ENCODE results near the gene GABRP. TPM values are rescaled to one million over a fixed set of nuclear protein-coding genes. Genes with fewer than 3 reads are reported as not detected.
"Not testable (repeated sequence)": the region's sequence is repeated elsewhere in the genome, so short reads cannot be mapped to it uniquely, and the experiment has no call there.

GABRP gene
- total and polyA plus RNA-seq, 3 experiments from 2014 or later, result not detected

- Histone ChIP-seq H3K4me3 (ENCODE audit: low read length) (no peak overlapping the region), H3K27me3 (ENCODE audit: insufficient read depth, low read length, poor library complexity, severe bottlenecking) (no peaks in the 10 kb centered on the region), H3K36me3 (ENCODE audit: insufficient read depth, low read length) (no peaks in the 10 kb centered on the region), H3K9me3 (ENCODE audit: low read length) (no peaks in the 10 kb centered on the region), H3K27ac (ENCODE audit: low read depth, low read length) (no peak overlapping the region), H3K4me1 (ENCODE audit: insufficient read depth, low read length) (no peaks in the 10 kb centered on the region)
- POLR2A ChIA-PET, result no interaction called here
- Mint-ChIP-seq H3K27ac (no peak overlapping the region), H3K4me1 (no peaks in the 10 kb centered on the region), H3K4me3 (no peak overlapping the region), H3K9me3 (peaks cover 0 to 2% (median 0%) of the 10 kb centered on the region in 5 donors), H3K36me3 (no peaks in the 10 kb centered on the region), H3K27me3 (peaks cover 12 to 30% of the 10 kb centered on the region in 2 donors)
- CTCF ChIA-PET, result no interaction called here
- DNase-seq, result no peak
Measured at GRCh38 chr5:170751631-170752030, 31.9 kb upstream of the GABRP start.

DNA sequence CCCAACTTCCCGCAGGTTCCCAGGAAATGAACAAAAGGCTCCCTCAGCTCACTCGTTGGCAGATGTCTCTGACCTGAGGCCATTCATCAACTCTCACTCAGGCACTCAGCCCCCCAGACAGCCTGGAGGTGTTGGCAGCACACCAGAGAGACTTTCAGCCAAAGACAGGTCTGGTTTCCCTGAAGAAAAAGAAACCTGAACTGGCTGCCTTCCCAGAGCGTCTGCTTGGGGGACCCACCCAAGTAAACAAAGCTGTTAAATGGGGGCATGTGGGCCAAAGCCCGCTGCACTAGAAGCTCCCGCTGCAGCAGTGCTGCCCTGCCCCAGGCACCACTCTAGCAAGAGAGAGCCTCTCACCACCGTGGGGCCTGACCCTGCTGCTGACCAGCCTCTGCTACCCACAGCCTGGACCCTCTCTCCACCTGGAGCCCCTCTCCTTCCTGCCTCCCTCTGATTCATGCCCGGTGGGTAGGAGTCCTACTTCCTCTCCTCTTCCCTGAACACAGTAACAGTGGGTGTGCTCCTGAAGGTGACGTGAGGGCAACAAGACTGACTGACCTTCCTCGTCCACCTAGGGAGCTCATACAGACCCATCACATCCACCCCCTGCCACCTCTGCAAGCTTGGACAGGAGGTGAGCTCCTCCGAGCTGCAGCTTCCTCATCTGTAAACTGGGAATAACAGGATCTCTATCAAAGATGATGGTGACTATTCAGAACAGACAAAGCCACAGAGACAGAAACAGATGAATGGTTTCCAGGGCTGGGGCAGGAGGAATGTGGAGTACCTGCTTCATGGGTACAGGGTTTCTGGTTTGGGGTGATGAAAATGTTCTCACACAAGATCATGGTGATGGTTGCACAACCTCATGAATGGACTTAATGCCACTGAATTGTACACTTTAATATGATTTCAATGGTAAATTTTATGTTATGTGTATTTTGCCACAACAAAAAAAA lies 31.0 kb upstream of the GABRP start:
- Histone ChIP-seq H3K4me3 (ENCODE audit: low read length) (no peak overlapping the region), H3K9me3 (ENCODE audit: low read length) (no peaks in the 10 kb centered on the region), H3K27ac (ENCODE audit: low read depth, low read length) (no peak overlapping the region), H3K4me1 (ENCODE audit: insufficient read depth, low read length) (no peaks in the 10 kb centered on the region), H3K36me3 (ENCODE audit: insufficient read depth, low read length) (no peaks in the 10 kb centered on the region), H3K27me3 (ENCODE audit: insufficient read depth, low read length, poor library complexity, severe bottlenecking) (no peaks in the 10 kb centered on the region)
- no peak overlapping the region for H3K4me3 Mint-ChIP-seq
- ChIA-PET CTCF (no interaction called here), POLR2A (no interaction called here)
- H3K27ac Mint-ChIP-seq, result no peak overlapping the region
- peaks cover 0 to 2% (median 0%) of the 10 kb centered on the region in 5 donors for H3K9me3 Mint-ChIP-seq
- DNase-seq, result no peak
- H3K27me3 Mint-ChIP-seq, result peaks cover 10 to 23% of the 10 kb centered on the region in 2 donors
- no peaks in the 10 kb centered on the region for H3K36me3 Mint-ChIP-seq
- H3K4me1 Mint-ChIP-seq, result no peaks in the 10 kb centered on the region

DNA sequence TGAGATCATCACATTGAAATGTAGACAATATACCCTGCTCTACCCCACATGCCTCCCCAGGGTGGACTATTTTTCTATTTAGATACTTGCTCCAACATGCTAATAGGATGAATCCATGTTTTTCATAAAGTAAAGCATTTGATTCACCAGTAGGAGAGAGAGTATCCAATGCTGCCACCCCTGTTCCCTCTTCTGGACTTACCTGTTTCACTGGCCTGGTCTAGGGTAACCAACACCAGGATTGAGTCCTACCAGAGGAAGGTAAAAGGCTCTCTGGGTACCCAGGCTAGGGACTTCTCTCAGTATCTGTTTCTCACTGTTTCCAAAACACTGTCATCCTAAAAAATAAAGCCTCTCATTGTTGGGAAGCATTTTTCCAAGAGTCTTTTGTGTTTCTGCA lies 30.2 kb upstream of the GABRP start:
- Mint-ChIP-seq H3K27ac (no peak overlapping the region), H3K9me3 (peaks cover 0 to 2% (median 0%) of the 10 kb centered on the region in 5 donors), H3K4me3 (no peak overlapping the region), H3K27me3 (peaks cover 9 to 16% of the 10 kb centered on the region in 2 donors), H3K36me3 (no peaks in the 10 kb centered on the region), H3K4me1 (no peaks in the 10 kb centered on the region)
- H3K9me3 ChIP-seq (ENCODE audit: low read length), result no peaks in the 10 kb centered on the region
- H3K27me3 ChIP-seq (ENCODE audit: insufficient read depth, low read length, poor library complexity, severe bottlenecking), result no peaks in the 10 kb centered on the region
- DNase-seq, result no peak
- POLR2A ChIA-PET, result no interaction called here
- no peak overlapping the region for H3K4me3 ChIP-seq (ENCODE audit: low read length)
- CTCF ChIA-PET, result no interaction called here
- no peaks in the 10 kb centered on the region for H3K36me3 ChIP-seq (ENCODE audit: insufficient read depth, low read length)
- no peaks in the 10 kb centered on the region for H3K4me1 ChIP-seq (ENCODE audit: insufficient read depth, low read length)
- H3K27ac ChIP-seq (ENCODE audit: low read depth, low read length), result no peak overlapping the region

GRCh38 chr5:170754508-170754907 lies 29.0 kb upstream of the GABRP start:
- H3K4me1 Mint-ChIP-seq; CTCF ChIA-PET; H3K27ac ChIP-seq (ENCODE audit: low read depth, low read length); H3K4me3 ChIP-seq (ENCODE audit: low read length); DNase-seq; H3K4me3 Mint-ChIP-seq; H3K9me3 ChIP-seq (ENCODE audit: low read length); H3K27me3 Mint-ChIP-seq; H3K27me3 ChIP-seq (ENCODE audit: insufficient read depth, low read length, poor library complexity, severe bottlenecking); H3K27ac Mint-ChIP-seq; POLR2A ChIA-PET; H3K36me3 ChIP-seq (ENCODE audit: insufficient read depth, low read length); H3K4me1 ChIP-seq (ENCODE audit: insufficient read depth, low read length); H3K9me3 Mint-ChIP-seq; H3K36me3 Mint-ChIP-seq: not testable (repeated sequence)

DNA sequence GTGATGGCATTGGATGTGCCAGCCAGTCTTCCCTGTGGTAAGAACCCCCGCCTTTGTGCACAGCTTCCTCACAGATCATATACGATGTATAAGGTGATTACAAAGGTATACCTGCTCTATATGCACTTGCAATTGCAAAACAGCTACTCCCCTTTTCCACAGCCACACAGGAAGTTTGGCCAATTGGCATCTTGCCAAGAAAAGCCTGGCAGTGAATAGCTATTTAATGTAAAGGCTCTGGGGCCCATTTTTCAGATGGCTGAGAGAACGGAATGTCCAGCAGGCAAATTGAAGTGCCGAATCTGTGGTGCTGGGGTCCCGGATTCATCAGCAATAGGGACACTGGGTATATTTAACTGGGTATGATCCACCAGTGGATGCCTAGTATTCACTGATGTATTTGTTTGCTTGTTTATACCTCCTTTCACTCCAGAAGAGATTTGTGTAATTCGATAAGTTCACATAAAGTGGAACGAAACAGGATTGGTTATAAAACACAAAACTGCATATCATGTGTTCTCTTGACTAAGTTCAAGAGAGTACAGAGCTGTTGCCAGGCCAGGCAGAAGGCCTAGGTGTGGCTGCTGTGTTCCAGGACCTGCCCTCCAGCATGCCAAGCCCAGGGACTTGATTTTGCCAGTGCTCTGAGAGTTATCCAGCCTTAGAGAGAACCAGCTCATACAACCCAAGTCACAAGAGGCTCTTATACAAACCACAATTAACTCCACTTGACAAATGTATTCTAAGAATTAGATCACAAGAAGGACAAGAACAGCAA lies 27.7 kb upstream of the GABRP start:
- peak overlapping the region in 1 of 8 donors; percentile 54 for H3K27ac Mint-ChIP-seq
- H3K4me3 Mint-ChIP-seq, result no peak overlapping the region
- H3K4me3 ChIP-seq (ENCODE audit: low read length), result no peak overlapping the region
- no peaks in the 10 kb centered on the region for H3K36me3 ChIP-seq (ENCODE audit: insufficient read depth, low read length)
- H3K36me3 Mint-ChIP-seq, result no peaks in the 10 kb centered on the region
- ChIA-PET CTCF (no interaction called here), POLR2A (no interaction called here)
- peaks cover 0 to 2% (median 0%) of the 10 kb centered on the region in 5 donors for H3K9me3 Mint-ChIP-seq
- H3K27ac ChIP-seq (ENCODE audit: low read depth, low read length), result no peak overlapping the region
- peaks cover 5 to 9% of the 10 kb centered on the region in 2 donors for H3K27me3 Mint-ChIP-seq
- H3K9me3 ChIP-seq (ENCODE audit: low read length), result no peaks in the 10 kb centered on the region
- no peaks in the 10 kb centered on the region for H3K27me3 ChIP-seq (ENCODE audit: insufficient read depth, low read length, poor library complexity, severe bottlenecking)
- H3K4me1 ChIP-seq (ENCODE audit: insufficient read depth, low read length), result no peaks in the 10 kb centered on the region
- H3K4me1 Mint-ChIP-seq, result no peaks in the 10 kb centered on the region
- DNase-seq, result no peak

- H3K27me3 ChIP-seq (ENCODE audit: insufficient read depth, low read length, poor library complexity, severe bottlenecking), result no peaks in the 10 kb centered on the region
- H3K4me3 ChIP-seq (ENCODE audit: low read length), result no peak overlapping the region
- POLR2A ChIA-PET, result no interaction called here
- Mint-ChIP-seq H3K27me3 (peaks cover 5 to 10% of the 10 kb centered on the region in 2 donors), H3K27ac (no peak overlapping the region), H3K36me3 (no peaks in the 10 kb centered on the region), H3K4me3 (no peak overlapping the region), H3K9me3 (peaks cover 0 to 2% (median 0%) of the 10 kb centered on the region in 5 donors), H3K4me1 (no peaks in the 10 kb centered on the region)
- H3K4me1 ChIP-seq (ENCODE audit: insufficient read depth, low read length), result no peaks in the 10 kb centered on the region
- H3K9me3 ChIP-seq (ENCODE audit: low read length), result no peaks in the 10 kb centered on the region
- H3K27ac ChIP-seq (ENCODE audit: low read depth, low read length), result no peak overlapping the region
- no peaks in the 10 kb centered on the region for H3K36me3 ChIP-seq (ENCODE audit: insufficient read depth, low read length)
- no peak for DNase-seq
- CTCF ChIA-PET, result no interaction called here
Measured at GRCh38 chr5:170756691-170757090, 26.8 kb upstream of the GABRP start.

GRCh38 chr5:170757182-170757601 lies 26.3 kb upstream of the GABRP start:
- H3K27ac Mint-ChIP-seq, result no peak overlapping the region
- POLR2A ChIA-PET, result no interaction called here
- no peak overlapping the region for H3K4me3 ChIP-seq (ENCODE audit: low read length)

DNA sequence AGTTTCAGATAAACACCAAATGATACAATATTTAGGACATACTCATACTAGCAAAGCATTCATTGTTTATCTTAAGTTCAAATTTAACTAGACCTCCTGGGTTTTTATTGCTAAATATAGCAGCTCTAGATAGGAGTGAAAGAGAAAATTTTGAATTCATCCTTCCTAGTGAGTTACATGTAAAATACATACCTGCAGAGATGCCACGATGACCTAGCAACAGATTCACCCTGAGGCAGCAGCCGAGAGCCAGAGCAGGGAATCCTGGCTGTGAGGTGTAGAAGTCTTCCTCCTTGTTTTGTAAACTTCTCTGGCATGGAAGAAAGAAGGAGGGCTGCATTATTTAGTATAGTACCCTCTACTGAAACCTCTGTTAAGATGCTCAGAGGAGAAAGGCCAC lies 25.9 kb upstream of the GABRP start:
- POLR2A ChIA-PET, result no interaction called here
- Histone ChIP-seq H3K27me3 (ENCODE audit: insufficient read depth, low read length, poor library complexity, severe bottlenecking) (no peaks in the 10 kb centered on the region), H3K4me1 (ENCODE audit: insufficient read depth, low read length) (no peaks in the 10 kb centered on the region), H3K9me3 (ENCODE audit: low read length) (no peaks in the 10 kb centered on the region), H3K27ac (ENCODE audit: low read depth, low read length) (no peak overlapping the region), H3K36me3 (ENCODE audit: insufficient read depth, low read length) (no peaks in the 10 kb centered on the region), H3K4me3 (ENCODE audit: low read length) (no peak overlapping the region)
- H3K27ac Mint-ChIP-seq, result no peak overlapping the region
- no peak overlapping the region for H3K4me3 Mint-ChIP-seq
- DNase-seq, result no peak
- peaks cover 0 to under 1% (median 0%) of the 10 kb centered on the region in 5 donors for H3K9me3 Mint-ChIP-seq
- CTCF ChIA-PET, result no interaction called here
- no peaks in the 10 kb centered on the region for H3K36me3 Mint-ChIP-seq
- H3K4me1 Mint-ChIP-seq, result no peaks in the 10 kb centered on the region
- H3K27me3 Mint-ChIP-seq, result peaks cover 4 to 8% of the 10 kb centered on the region in 2 donors

More at GRCh38 chr5:170757182-170757601, 26.3 kb upstream of the GABRP start:
- H3K36me3 ChIP-seq (ENCODE audit: insufficient read depth, low read length), result no peaks in the 10 kb centered on the region
- no peaks in the 10 kb centered on the region for H3K4me1 ChIP-seq (ENCODE audit: insufficient read depth, low read length)
- no peak for DNase-seq
- H3K27ac ChIP-seq (ENCODE audit: low read depth, low read length), result no peak overlapping the region
- Mint-ChIP-seq H3K36me3 (no peaks in the 10 kb centered on the region), H3K4me1 (no peaks in the 10 kb centered on the region), H3K4me3 (no peak overlapping the region), H3K27me3 (peaks cover 5 to 10% of the 10 kb centered on the region in 2 donors), H3K9me3 (peaks cover 0 to 2% (median 0%) of the 10 kb centered on the region in 5 donors)
- no peaks in the 10 kb centered on the region for H3K9me3 ChIP-seq (ENCODE audit: low read length)
- CTCF ChIA-PET, result no interaction called here
- no peaks in the 10 kb centered on the region for H3K27me3 ChIP-seq (ENCODE audit: insufficient read depth, low read length, poor library complexity, severe bottlenecking)
